Kidney (tissue), 14 donors: ENCODE results near the gene FANCC. TPM values are rescaled to one million over a fixed set of nuclear protein-coding genes. Genes with fewer than 3 reads are reported as not detected.

Source experiments
- DNase-seq, 5 donors: peaks; one replicate each; pipeline ENCODE4 v3.0.0-alpha.2; 2013 to 2020
- FAIRE-seq: peaks from 2 replicates; lab custom pipeline; 2012; peaks lifted over from hg19 to GRCh38; lab: Jason Lieb, UNC
- H3K27ac ChIP-seq, 2 donors: one replicate each; pipeline ENCODE4 v1.7.0; 2013; ENCODE audit warnings: low read depth in 2 of 2, low read length in 2 of 2, inconsistent platforms in 1 of 2
- H3K27me3 ChIP-seq: one replicate; pipeline ENCODE4 v1.7.1; 2013; ENCODE audit warnings: low read length, inconsistent platforms; ENCODE audit not compliant: control insufficient read depth, insufficient read depth
- H3K36me3 ChIP-seq, 3 donors: one replicate each; pipeline versions ENCODE4 v1.7.0 to v1.7.1; 2013; ENCODE audit warnings: low read length in 3 of 3, control low read depth in 1 of 3, inconsistent platforms in 1 of 3; ENCODE audit not compliant: insufficient read depth in 3 of 3, control insufficient read depth in 2 of 3
- H3K4me1 ChIP-seq, 3 donors: one replicate each; pipeline versions ENCODE4 v1.7.0 to v1.7.1; 2013; ENCODE audit warnings: low read length in 3 of 3, inconsistent platforms in 1 of 3, low read depth in 1 of 3; ENCODE audit not compliant: control insufficient read depth in 2 of 3, insufficient read depth in 2 of 3
- H3K4me3 ChIP-seq, 3 donors: one replicate each; pipeline versions ENCODE4 v1.7.0 to v1.8.1; 2013; ENCODE audit warnings: low read length in 3 of 3, control low read depth in 1 of 3, inconsistent platforms in 1 of 3
- H3K9ac ChIP-seq, 3 donors: one replicate each; pipeline versions ENCODE4 v1.7.0 to v1.7.1; 2013; ENCODE audit warnings: low read length in 3 of 3, control low read depth in 1 of 3, inconsistent platforms in 1 of 3
- H3K9me3 ChIP-seq, 3 donors: one replicate each; pipeline versions ENCODE4 v1.7.0 to v1.7.1; 2013; ENCODE audit warnings: low read length in 3 of 3, control low read depth in 1 of 3, inconsistent platforms in 1 of 3; ENCODE audit not compliant: control insufficient read depth in 2 of 3, insufficient read depth in 1 of 3
- CTCF ChIP-seq: IDR thresholded peaks from 3 replicates; pipeline ENCODE4 v1.5.1; 2012; ENCODE audit warnings: mild to moderate bottlenecking, moderate library complexity, borderline replicate concordance; ENCODE audit not compliant: insufficient read depth; ENCODE audit errors: extremely low read depth
- intact Hi-C: fragments of 100-400 bp; cut with DNase I; formaldehyde crosslinking; loops from one replicate; pipeline ENCODE4 v1.11.1; 2022
- polyA plus RNA-seq: library from polyadenylated mRNA; stranded (reverse); fragments of 350-450 nt; fragmentation: Illumina TruSeq; extraction: RNeasy Lipid Tissue Mini Kit (QIAGEN cat#74804); gene quantifications from one replicate; pipeline ENCODE4 v1.2.3, GENCODE V29; 2014; ENCODE audit warnings: low read depth, low replicate concordance; ENCODE audit not compliant: insufficient read depth
- total RNA-seq: library from RNA; stranded (reverse); fragmentation: NEBNext Ultra II Directional; extraction: Animal tissue kit (Norgen Biotek cat#: 25700); gene quantifications from one replicate; pipeline ENCODE4 v1.2.1, GENCODE V29; 2021
- donor health status: control.
- donor health status: control.
- donor health status: control.
- donor health status: control.
- donor health status: control.
- donor health status: DM: yes; HTN: yes; CAD: no.
- donor health status: Normal renal cell carcinoma (clear cell type).

The FANCC gene
- total and polyA plus RNA-seq, 2 donors from 2014 or later: 7.5 to 10.8 TPM

GRCh38 chr9:95081998-95082397, 235.5 kb downstream of the FANCC start:
- Histone ChIP-seq H3K9me3 (no peaks in the 10 kb centered on the region), H3K9ac (no peak overlapping the region), H3K27ac (no peak overlapping the region), H3K27me3 (no peaks in the 10 kb centered on the region), H3K4me3 (no peak overlapping the region), H3K36me3 (peaks cover 9 to 58% (median 35%) of the 10 kb centered on the region in 3 donors), H3K4me1 (peaks cover 4 to 19% (median 16%) of the 10 kb centered on the region in 3 donors)
- TF ChIP-seq CTCF: no peak
- no peak for DNase-seq
- FAIRE-seq: no peak
- intact Hi-C loops: no loop called here

DNA sequence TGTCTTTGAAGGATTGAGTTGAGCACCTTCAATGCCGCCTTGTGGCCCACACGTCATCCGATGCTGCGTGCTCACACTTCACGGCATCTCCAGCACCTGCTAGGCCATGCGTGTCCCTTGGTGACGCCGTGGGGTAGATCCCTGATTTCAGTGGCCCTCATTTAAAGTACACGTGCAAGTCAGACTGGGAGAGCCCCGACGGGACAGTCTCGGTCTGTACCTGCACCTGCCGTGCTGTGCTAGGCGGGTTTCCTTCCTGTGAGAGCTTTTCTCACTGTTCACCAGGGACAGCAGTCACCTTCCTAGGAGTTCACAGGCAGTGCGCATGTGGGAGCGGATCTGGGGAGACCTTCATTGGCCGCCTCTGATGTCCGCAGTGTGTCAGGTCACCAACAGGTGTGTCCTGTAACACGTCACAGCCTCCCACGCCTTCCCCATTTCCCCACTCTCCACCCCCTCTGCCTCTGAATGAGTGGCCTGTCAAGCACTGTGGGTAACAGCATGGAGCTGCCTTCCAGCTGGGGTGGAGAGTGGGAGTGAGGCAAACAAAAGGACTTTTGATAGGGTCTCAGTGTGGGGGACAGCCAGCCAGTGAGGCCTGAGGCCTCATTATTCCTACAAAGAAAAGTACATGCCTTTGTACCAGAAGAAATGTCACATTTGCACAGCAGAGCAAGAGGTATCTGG, 236.4 kb downstream of the FANCC start:
- intact Hi-C loops: no loop called here
- H3K9me3 ChIP-seq: no peaks in the 10 kb centered on the region
- no peak overlapping the region for H3K9ac ChIP-seq
- no peak overlapping the region for H3K4me3 ChIP-seq
- H3K36me3 ChIP-seq: peaks cover 10 to 51% (median 32%) of the 10 kb centered on the region in 3 donors
- TF ChIP-seq CTCF: no peak
- H3K27ac ChIP-seq: no peak overlapping the region
- peaks cover 4 to 26% (median 19%) of the 10 kb centered on the region in 3 donors for H3K4me1 ChIP-seq
- peak in 1 of 5 donors; percentile 56 for DNase-seq
- no peaks in the 10 kb centered on the region for H3K27me3 ChIP-seq
- FAIRE-seq: no peak

DNA sequence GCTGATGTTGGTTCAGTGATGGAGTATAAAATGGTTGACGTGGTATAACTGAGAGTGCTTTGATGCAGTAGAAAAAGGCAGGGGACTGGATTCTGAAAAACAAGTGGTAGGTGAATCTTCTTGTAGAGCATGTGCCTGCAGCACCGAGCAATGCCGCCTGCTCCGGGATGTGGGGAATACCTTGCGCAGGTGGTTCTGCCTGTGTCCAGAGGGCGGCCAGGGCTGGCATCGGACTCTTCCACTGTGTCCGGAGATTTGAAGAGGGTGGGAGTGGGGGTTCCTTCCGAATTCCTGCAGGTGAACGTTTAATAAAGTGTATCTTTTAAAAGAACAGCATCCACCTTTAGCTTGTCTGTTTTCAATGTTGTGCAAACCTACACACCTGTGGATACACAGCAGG, 238.0 kb downstream of the FANCC start:
- Histone ChIP-seq H3K27me3 (no peaks in the 10 kb centered on the region), H3K9me3 (no peaks in the 10 kb centered on the region), H3K27ac (no peak overlapping the region), H3K4me3 (no peak overlapping the region), H3K36me3 (peaks cover 8 to 53% (median 27%) of the 10 kb centered on the region in 3 donors), H3K4me1 (peaks cover 4 to 27% (median 18%) of the 10 kb centered on the region in 3 donors), H3K9ac (no peak overlapping the region)
- no peak for TF ChIP-seq CTCF
- no peak for FAIRE-seq
- intact Hi-C loops: no loop called here
- peak in 1 of 5 donors; percentile 26 for DNase-seq
